Measurements from ENCODE around the gene LYPD6.

Gene LYPD6

DNA sequence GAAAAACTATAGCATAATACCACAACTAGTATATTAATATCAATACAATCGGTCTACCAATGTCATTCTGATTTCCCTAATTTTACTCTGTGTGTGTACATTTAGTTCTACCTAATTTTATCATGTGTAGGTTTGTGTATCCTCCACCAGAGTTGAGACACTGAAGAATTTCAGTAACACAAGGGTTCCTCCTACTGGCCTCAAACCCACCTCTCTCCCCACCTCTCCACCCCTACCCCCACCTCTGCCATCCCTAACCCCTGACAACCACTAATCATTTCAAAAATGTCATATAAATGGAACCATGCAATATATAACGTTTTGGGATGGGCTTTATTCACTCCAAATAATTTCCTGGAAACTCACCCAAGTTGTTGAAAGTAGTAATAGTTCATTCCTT, 117.9 kb downstream of the LYPD6 start:
- no peak for DNase-seq (ENCODE audit: low read depth in 2 of 2, low spot score in 1 of 2)

- DNase-seq (ENCODE audit: low read depth in 2 of 2, low spot score in 1 of 2) = no peak
These were observed 118.6 kb downstream of the LYPD6 start for GRCh38 chr2:149449017-149449416.

DNA sequence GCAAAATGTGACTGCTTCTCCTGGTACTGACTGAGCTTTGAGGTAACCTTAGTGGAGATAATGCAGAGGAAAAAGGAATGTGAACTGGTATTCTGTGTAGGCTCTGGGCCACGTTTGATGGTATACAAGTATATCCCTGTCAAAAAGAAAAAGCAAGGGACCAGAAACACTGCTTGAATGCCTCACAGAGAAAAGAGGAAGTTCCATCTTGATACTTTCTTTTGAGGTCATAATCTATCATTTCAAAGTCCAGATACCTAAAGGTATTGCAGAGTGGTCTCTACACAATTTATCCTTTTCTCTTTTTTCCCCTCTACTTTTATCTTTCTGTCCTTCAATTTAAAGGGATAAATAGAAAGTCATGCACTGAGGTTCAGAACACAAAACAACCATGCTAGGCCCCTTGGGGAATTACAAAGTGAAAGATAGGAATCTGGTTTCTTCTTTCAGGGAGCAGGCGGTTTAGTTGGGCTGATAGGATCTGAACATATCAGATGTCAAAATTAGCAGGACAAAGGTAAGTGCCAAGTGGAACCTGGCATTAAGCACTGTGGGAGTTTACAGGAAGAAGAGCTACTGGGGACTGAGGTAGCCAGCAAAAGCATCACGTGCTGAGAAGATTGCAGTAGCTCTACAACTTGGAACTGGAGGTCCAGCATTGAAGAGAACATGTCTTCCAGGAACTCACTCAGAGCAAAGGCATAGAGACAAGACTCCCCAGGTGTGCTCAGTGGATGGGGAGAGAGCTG, 121.2 kb downstream of the LYPD6 start:
- DNase-seq (ENCODE audit: low read depth in 2 of 2, low spot score in 1 of 2) = no peak

DNA sequence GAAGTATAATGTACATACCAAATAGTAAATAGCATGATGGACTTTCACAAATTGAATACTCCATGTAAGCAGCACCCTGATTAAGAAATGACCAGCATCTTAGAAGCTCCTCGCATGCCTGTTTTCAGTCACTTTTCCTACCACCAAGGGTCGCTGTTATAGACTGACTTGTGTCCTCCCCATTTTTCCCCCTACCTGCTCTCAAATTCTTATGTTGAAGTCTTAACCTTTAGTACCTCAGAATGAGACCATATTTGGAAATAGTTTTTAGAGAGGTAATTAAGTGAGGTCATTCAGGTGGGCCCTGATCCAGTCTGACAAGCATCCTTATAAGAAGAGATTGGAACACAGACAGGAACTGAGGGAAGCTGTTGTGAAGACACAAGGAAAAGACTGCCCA, 125.9 kb downstream of the LYPD6 start:
- DNase-seq (ENCODE audit: low read depth in 2 of 2, low spot score in 1 of 2) = no peak

DNA sequence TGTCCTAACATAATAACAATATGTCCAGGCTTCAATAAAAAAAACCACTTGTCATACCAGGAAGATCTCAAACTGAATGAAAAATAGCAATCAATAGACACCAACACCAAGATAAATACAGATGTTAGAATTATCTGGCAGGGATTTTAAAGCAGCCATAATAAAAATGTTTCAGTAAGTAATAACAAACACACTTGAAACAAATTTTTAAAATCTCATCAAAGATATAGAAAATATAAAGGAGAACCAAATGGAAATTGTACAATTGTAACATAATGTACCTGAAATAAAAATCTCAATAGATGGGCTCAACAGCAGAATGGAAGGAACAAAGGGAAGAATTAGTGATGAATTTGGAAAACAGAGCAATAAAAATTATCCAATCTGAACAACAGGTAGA, 128.1 kb downstream of the LYPD6 start:
- no peak for DNase-seq (ENCODE audit: low read depth in 2 of 2, low spot score in 1 of 2)

DNA sequence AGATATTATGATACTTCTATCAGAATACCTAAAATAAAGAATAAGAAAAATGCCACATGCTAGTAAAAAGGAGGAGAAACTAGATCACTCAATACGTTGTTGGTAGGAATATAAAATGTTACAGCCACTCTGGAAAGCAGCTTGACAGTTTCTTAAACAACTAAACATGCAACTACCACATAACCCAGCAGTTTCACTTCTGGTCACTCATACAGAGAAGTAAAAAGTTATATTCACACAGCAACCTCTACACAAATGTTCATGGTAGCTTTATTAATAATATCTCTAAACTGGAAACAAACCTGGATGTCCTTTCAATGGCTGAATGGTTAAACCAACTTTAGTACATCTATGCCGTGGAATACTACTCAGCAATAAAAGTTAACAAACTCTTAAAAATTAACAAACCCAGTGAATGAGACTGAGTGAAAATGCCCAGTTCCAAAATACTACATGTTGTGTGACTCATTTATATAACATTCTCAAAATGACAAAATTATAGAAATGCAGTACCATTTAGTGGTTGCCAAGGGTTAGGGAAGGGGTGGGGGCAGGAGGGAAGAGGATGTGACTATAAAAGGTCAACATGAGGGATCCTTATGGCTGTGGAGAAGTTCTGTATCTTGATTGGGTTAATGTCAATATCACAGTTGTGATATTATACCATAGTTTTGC, 133.1 kb downstream of the LYPD6 start:
- DNase-seq (ENCODE audit: low read depth in 2 of 2, low spot score in 1 of 2) = no peak

GRCh38 chr2:149464396-149464795, 134.0 kb downstream of the LYPD6 start:
- no peak for DNase-seq (ENCODE audit: low read depth in 2 of 2, low spot score in 1 of 2)

- DNase-seq (ENCODE audit: low read depth in 2 of 2, low spot score in 1 of 2) = no peak
These were observed 135.5 kb downstream of the LYPD6 start for GRCh38 chr2:149465873-149466272.

GRCh38 chr2:149466635-149467034, 136.2 kb downstream of the LYPD6 start:
- DNase-seq (ENCODE audit: low read depth in 2 of 2, low spot score in 1 of 2) = no peak

GRCh38 chr2:149467436-149467835, 137.0 kb downstream of the LYPD6 start:
- DNase-seq (ENCODE audit: low read depth in 2 of 2, low spot score in 1 of 2) = no peak

GRCh38 chr2:149468636-149469035, 138.2 kb downstream of the LYPD6 start:
- DNase-seq (ENCODE audit: low read depth in 2 of 2, low spot score in 1 of 2) = no peak

DNA sequence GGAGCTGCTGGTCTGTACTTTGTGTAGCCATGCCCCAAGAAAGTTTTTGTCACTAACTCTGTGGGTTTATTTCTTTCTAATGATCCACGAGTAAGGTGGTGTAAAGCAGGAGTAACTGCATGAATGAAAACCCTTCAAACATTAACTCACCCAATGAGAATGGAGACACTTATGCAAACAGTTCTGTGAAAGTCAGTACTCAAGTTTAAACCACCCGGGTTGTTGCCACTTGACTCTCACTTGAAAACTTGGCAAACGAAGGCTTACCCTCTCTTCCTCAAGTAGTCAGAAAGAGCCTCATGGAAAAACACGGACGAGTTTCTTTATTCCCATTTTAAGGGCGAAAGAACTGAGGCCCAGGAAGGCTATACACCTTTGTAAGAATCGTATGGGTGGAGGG, 139.7 kb downstream of the LYPD6 start:
- no peak for DNase-seq (ENCODE audit: low read depth in 2 of 2, low spot score in 1 of 2)

DNA sequence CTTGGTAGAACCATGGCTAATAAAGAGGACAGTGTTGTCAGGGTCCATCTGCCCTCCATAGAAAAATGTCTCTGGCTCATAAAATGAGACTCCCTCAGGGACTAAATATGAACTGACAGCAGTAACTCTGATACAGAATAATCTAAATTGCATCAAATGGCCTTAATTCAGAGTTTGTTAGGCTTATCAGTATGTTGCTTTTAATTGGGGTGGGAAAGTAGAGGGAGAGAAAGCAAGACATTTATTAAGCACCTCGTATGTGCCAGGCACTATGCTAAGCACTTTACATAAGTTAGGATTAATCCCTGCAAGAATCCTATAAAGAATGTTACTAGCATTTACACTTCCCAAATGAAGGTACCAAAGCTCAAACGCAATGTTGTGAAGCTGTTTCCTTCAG, 142.0 kb downstream of the LYPD6 start:
- no peak for DNase-seq (ENCODE audit: low read depth in 2 of 2, low spot score in 1 of 2)

DNA sequence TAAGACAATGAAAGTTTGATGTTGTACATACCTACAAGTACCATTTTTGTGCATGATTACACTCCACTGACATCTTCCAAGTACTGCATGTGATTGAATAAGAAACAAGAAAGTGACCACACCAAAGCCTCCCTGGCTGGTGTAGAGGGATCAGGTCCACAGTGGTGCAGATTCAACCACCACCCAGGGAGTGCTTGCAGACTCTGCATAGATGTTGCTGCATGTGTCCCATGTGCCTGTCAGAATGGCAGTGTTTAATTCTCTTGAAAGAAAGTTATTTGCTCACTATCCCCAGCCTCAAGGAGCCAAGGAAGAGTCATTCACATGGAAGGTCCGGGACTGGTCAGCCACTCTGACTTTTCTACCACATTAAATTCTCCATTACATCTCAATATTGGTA, 142.7 kb downstream of the LYPD6 start:
- DNase-seq (ENCODE audit: low read depth in 2 of 2, low spot score in 1 of 2) = no peak

- DNase-seq (ENCODE audit: low read depth in 2 of 2, low spot score in 1 of 2) = no peak
These were observed 143.1 kb downstream of the LYPD6 start for GRCh38 chr2:149473521-149473920.

GRCh38 chr2:149483004-149483605, 152.7 kb downstream of the LYPD6 start:
- DNase-seq (ENCODE audit: low read depth in 2 of 2, low spot score in 1 of 2) = no peak

GRCh38 chr2:149486664-149487063, 156.3 kb downstream of the LYPD6 start:
- no peak for DNase-seq (ENCODE audit: low read depth in 2 of 2, low spot score in 1 of 2)

GRCh38 chr2:149487189-149487588, 156.8 kb downstream of the LYPD6 start:
- no peak for DNase-seq (ENCODE audit: low read depth in 2 of 2, low spot score in 1 of 2)

DNA sequence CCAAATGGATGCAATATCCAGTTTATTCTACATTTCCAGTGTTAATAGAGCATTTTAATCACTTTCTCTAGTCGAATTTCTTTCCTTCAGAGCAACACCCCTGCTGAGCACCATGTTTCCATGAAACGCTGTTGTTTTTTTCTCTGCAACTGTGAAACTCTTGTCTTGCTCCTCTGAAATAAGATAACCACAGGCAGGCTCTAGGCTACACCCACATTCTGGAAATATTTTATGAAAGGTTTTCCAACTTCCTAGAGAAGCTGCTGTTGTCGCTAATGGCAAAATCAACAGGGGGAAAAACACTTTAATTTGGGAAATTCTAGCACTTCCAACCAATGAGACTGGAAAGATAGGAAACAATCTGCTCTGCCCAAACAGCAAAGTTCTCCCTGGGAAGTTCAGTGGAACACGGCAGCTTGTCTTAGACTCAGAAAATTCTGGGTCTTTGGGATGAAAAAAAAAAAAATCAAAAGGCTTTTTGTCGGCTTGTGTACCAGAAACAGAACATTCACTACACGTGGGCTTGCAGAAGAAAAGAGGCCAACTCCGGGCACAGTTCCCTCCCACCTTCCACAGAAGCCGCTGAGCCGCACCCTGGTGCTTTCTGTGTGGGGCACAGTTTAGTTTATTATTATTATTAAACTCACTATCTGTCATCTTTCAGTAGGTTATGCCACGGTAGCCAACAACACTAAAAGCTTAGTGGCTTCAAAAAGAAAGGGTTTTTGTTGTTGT, 158.5 kb downstream of the LYPD6 start:
- no peak for DNase-seq (ENCODE audit: low read depth in 2 of 2, low spot score in 1 of 2)

GRCh38 chr2:149489452-149489851, 159.1 kb downstream of the LYPD6 start:
- DNase-seq (ENCODE audit: low read depth in 2 of 2, low spot score in 1 of 2) = no peak

DNA sequence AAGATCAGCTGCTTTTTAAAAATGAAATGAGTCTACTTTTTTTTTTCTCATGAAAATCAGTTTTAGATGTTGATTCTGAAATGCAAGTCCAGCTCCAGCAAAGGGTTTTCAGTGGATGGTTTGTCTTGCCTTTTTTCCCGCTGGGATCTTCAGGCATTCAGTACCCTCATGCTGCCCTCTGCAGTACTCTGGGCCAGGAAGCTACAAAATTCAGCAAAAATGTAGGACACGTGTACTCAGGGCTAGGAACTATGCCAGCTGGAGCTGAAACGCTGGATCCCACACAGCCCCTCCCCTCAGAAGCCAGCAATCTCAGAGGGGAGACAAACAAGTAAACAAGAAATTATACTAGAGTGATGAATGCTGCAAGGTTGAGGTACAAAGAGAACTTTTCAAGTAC, 159.9 kb downstream of the LYPD6 start:
- no peak for DNase-seq (ENCODE audit: low read depth in 2 of 2, low spot score in 1 of 2)

- no peak for DNase-seq (ENCODE audit: low read depth in 2 of 2, low spot score in 1 of 2)
These were observed 162.5 kb downstream of the LYPD6 start for GRCh38 chr2:149492923-149493322.
